Prostate gland (tissue), 2 donors: ENCODE measurements around the gene KCNN4.

ENCODE experiments used
- POLR2A ChIP-seq: fragments of 450-650 bp; IDR thresholded peaks from one replicate; pipeline ENCODE4 v1.6.1; 2016; ENCODE audit warnings: antibody characterized with exemption, mild to moderate bottlenecking
- POLR2AphosphoS5 ChIP-seq: sonication (generic); formaldehyde crosslinking; IDR thresholded peaks from one replicate; pipeline ENCODE4 v1.6.1; 2017; ENCODE audit warnings: antibody characterized with exemption
- TF ChIP-seq, protein P1 (sequence below), 4 experiments: fragments of 200-600 bp in 2 of 4; fragments of 450-650 bp in 2 of 4; sonication (generic) in 2 of 4; IDR thresholded peaks; 1 replicate in 3 of 4; 2 replicates in 1 of 4; pipeline ENCODE4 v1.5.1; 2016 to 2019; ENCODE audit warnings: antibody characterized with exemption in 4 of 4, mild to moderate bottlenecking in 2 of 4, moderate library complexity in 2 of 4

DNA sequence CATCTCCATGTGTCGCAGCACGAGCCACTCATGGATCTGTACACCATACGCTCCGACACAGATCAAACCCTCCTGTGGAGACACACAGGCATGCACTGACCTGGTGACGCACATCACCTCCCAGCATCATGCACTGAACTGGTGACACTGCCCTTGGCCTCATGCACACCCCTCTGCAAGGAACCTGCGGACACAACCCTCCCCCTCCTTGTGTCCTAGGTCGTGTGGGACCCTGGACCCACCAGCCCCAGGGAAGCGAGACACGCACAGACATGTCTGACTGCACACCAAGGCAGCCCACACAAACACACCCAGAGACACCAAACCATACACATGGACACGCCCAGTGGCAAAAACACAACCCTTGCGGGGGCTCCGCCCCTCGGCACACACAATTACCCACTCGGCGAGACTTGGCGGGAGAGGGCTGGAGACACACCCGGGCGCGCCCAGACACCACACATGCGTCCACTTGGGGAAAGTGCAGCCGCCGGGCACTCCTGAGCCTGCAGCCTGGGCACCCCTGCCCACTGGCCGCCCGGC, 2.0 kb upstream of the KCNN4 start:
- TF ChIP-seq, protein P1, sequence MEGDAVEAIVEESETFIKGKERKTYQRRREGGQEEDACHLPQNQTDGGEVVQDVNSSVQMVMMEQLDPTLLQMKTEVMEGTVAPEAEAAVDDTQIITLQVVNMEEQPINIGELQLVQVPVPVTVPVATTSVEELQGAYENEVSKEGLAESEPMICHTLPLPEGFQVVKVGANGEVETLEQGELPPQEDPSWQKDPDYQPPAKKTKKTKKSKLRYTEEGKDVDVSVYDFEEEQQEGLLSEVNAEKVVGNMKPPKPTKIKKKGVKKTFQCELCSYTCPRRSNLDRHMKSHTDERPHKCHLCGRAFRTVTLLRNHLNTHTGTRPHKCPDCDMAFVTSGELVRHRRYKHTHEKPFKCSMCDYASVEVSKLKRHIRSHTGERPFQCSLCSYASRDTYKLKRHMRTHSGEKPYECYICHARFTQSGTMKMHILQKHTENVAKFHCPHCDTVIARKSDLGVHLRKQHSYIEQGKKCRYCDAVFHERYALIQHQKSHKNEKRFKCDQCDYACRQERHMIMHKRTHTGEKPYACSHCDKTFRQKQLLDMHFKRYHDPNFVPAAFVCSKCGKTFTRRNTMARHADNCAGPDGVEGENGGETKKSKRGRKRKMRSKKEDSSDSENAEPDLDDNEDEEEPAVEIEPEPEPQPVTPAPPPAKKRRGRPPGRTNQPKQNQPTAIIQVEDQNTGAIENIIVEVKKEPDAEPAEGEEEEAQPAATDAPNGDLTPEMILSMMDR (IDR thresholded peaks at IDR 0.05): no peak
- TF ChIP-seq POLR2AphosphoS5 (no peak), POLR2A (no peak)
